IMR-90 (cell line): Measurements from ENCODE around the gene CEBPZ. TPM values are rescaled to one million over a fixed set of nuclear protein-coding genes. Genes with fewer than 3 reads are reported as not detected.
A peak's percentile ranks its signal among the peaks of the same experiment; 100 is the strongest.

Experiments used
- ATAC-seq: fragments of 200-7000 bp; cut with Tn5 transposase; 2 replicates; pipeline ENCODE4 v1.9.1; 2020; ENCODE audit warnings: low read depth, mild to moderate bottlenecking, moderate library complexity
- BruUV-seq: library from RNA; stranded (reverse); fragments of 400-500 nt; replicated peaks from 2 replicates; lab custom pipeline; 2021; lab: Mats Ljungman, UMichigan
- CTCF ChIA-PET: fragments of 300-600 bp; formaldehyde crosslinking; extraction: SDS; loops from one replicate; lab custom pipeline; 2021; ENCODE audit warnings: antibody characterized with exemption; lab: Yijun Ruan, JAX
- POLR2A ChIA-PET: fragments of 300-600 bp; sonication (Branson Sonifier 250); formaldehyde crosslinking; loops from one replicate; lab custom pipeline; 2022; ENCODE audit warnings: antibody characterized with exemption; ENCODE audit not compliant: unreplicated experiment; lab: Charles Lee
- DNase-seq: peaks from one replicate; pipeline ENCODE4 v3.0.0; 2013
- H2AFZ ChIP-seq: replicated peaks from 2 replicates; pipeline ENCODE3; 2013; ENCODE audit warnings: low read length, mild to moderate bottlenecking; ENCODE audit not compliant: poor library complexity
- H2AK5ac ChIP-seq: 2 replicates; pipeline ENCODE4 v1.6.1; 2013; ENCODE audit warnings: low read depth, low read length, inconsistent platforms
- H2AK9ac ChIP-seq: replicated peaks from 2 replicates; pipeline ENCODE3; 2013; ENCODE audit warnings: mild to moderate bottlenecking, low read depth, low read length, moderate library complexity; ENCODE audit not compliant: poor library complexity
- H2BK120ac ChIP-seq: 2 replicates; pipeline ENCODE4 v1.6.1; 2013; ENCODE audit warnings: low read depth, low read length, inconsistent platforms
- H2BK15ac ChIP-seq: 3 replicates; pipeline ENCODE4 v1.6.1; 2013; ENCODE audit warnings: low read depth, low read length, inconsistent platforms
- H2BK20ac ChIP-seq: 2 replicates; pipeline ENCODE4 v1.6.1; 2013; ENCODE audit warnings: low read depth, mild to moderate bottlenecking, inconsistent platforms, low read length, moderate library complexity
- H2BK5ac ChIP-seq: 2 replicates; pipeline ENCODE4 v1.6.1; 2013; ENCODE audit warnings: mild to moderate bottlenecking, low read depth, low read length, inconsistent platforms; ENCODE audit not compliant: poor library complexity, severe bottlenecking
- H3K14ac ChIP-seq: replicated peaks from 2 replicates; pipeline ENCODE4 v1.6.1; 2013; ENCODE audit warnings: low read depth, low read length, inconsistent platforms
- H3K18ac ChIP-seq: 2 replicates; pipeline ENCODE4 v1.6.1; 2013; ENCODE audit warnings: low read depth, low read length, control low read depth
- H3K23ac ChIP-seq: 2 replicates; pipeline ENCODE4 v1.6.1; 2013; ENCODE audit warnings: low read depth, low read length, inconsistent platforms
- H3K27ac ChIP-seq: 2 replicates; pipeline ENCODE4 v1.5.1; 2013; ENCODE audit warnings: mild to moderate bottlenecking, control low read depth, low read length; ENCODE audit not compliant: insufficient read depth
- H3K27me3 ChIP-seq: 2 replicates; pipeline ENCODE4 v1.6.1; 2013; ENCODE audit warnings: low read length; ENCODE audit not compliant: control insufficient read depth, insufficient read depth
- H3K36me3 ChIP-seq: 2 replicates; pipeline ENCODE4 v1.6.1; 2013; ENCODE audit warnings: low read length, mixed read lengths; ENCODE audit not compliant: control insufficient read depth, insufficient read depth
- H3K4ac ChIP-seq: 2 replicates; pipeline ENCODE4 v1.6.1; 2013; ENCODE audit warnings: low read depth, low read length, inconsistent platforms
- H3K4me1 ChIP-seq: 2 replicates; pipeline ENCODE4 v1.6.1; 2013; ENCODE audit warnings: low read length, mixed read lengths; ENCODE audit not compliant: control insufficient read depth, insufficient read depth
- H3K4me2 ChIP-seq: 2 replicates; pipeline ENCODE4 v1.6.1; 2013; ENCODE audit warnings: low read depth, mild to moderate bottlenecking, control low read depth, low read length, moderate library complexity
- H3K4me3 ChIP-seq: 2 replicates; pipeline ENCODE4 v1.5.1; 2013; ENCODE audit warnings: low read depth, mild to moderate bottlenecking, control low read depth, low read length, moderate library complexity; ENCODE audit not compliant: insufficient read depth
- H3K56ac ChIP-seq: 2 replicates; pipeline ENCODE4 v1.6.1; 2013; ENCODE audit warnings: low read length, inconsistent platforms; ENCODE audit not compliant: insufficient read depth; ENCODE audit errors: extremely low read depth
- H3K79me1 ChIP-seq, 2 experiments: 2 replicates each; pipeline ENCODE4 v1.6.1; 2013; ENCODE audit warnings: low read length in 2 of 2, inconsistent platforms in 1 of 2, low read depth in 1 of 2
- H3K9ac ChIP-seq: 2 replicates; pipeline ENCODE4 v1.6.1; 2013; ENCODE audit warnings: low read depth, low read length, control low read depth
- H3K9me1 ChIP-seq: 2 replicates; pipeline ENCODE4 v1.6.1; 2013; ENCODE audit warnings: low read length, inconsistent platforms; ENCODE audit not compliant: insufficient read depth
- H3K9me3 ChIP-seq: 2 replicates; pipeline ENCODE4 v1.6.1; 2013; ENCODE audit warnings: low read length; ENCODE audit not compliant: control insufficient read depth, insufficient read depth
- H4K20me1 ChIP-seq: 2 replicates; pipeline ENCODE4 v1.6.1; 2013; ENCODE audit warnings: low read length, inconsistent platforms; ENCODE audit not compliant: insufficient read depth
- H4K5ac ChIP-seq: 2 replicates; pipeline ENCODE4 v1.6.1; 2013; ENCODE audit warnings: mild to moderate bottlenecking, low read depth, low read length, control low read depth
- H4K8ac ChIP-seq, 2 experiments: 2 replicates each; pipeline ENCODE4 v1.6.1; 2013; ENCODE audit warnings: low read depth in 2 of 2, low read length in 2 of 2, control low read depth in 1 of 2, inconsistent platforms in 1 of 2
- H4K91ac ChIP-seq: 2 replicates; pipeline ENCODE4 v1.6.1; 2013; ENCODE audit warnings: low read depth, low read length, inconsistent platforms; ENCODE audit not compliant: insufficient read depth
- MAFK ChIP-seq: IDR thresholded peaks from 2 replicates; pipeline ENCODE4 v1.6.1; 2012; ENCODE audit warnings: low read depth, low read length, improper control_type of control experiment
- MXI1 ChIP-seq: IDR thresholded peaks from 2 replicates; pipeline ENCODE4 v1.6.1; 2012; ENCODE audit warnings: low read depth, mild to moderate bottlenecking, low read length, moderate library complexity, borderline replicate concordance
- NFE2L2 ChIP-seq: fragments of 150-350 bp; IDR thresholded peaks from 2 replicates; pipeline ENCODE4 v1.6.1; 2016; ENCODE audit warnings: low read depth, mild to moderate bottlenecking, low read length
- POLR2A ChIP-seq: IDR thresholded peaks from 2 replicates; pipeline ENCODE4 v1.6.1; 2012; ENCODE audit warnings: mild to moderate bottlenecking, low read depth, low read length
- RAD21 ChIP-seq: IDR thresholded peaks from 2 replicates; pipeline ENCODE4 v1.6.1; 2012; ENCODE audit warnings: low read length, improper control_type of control experiment
- WGBS, 2 experiments: methylation state at CpG; one replicate each; pipeline versions ENCODE4 v1.1.5 to v1.1.7; 2013; ENCODE audit warnings: missing lambda C conversion rate in 2 of 2; ENCODE audit not compliant: insufficient read length in 1 of 2; ENCODE audit errors: extremely low coverage in 2 of 2; 5-methylcytosine and 5-hydroxymethylcytosine counted together
- dilution Hi-C: fragments of 300-500 bp; cut with HindIII; formaldehyde crosslinking; loops from one replicate; pipeline ENCODE4 v1.14.3; 2018; ENCODE audit warnings: low sequenced_read_pairs; ENCODE audit not compliant: unreplicated experiment
- in situ Hi-C: fragments of 300-500 bp; cut with MboI; formaldehyde crosslinking; loops from 3 replicates; pipeline ENCODE4 v1.14.3; 2019; ENCODE audit warnings: low sequenced_read_pairs, inconsistent platforms, mixed read lengths
- intact Hi-C: fragments of 100-400 bp; cut with micrococcal nuclease; formaldehyde crosslinking; loops from 2 replicates; pipeline ENCODE4 v1.10.0; 2022
- polyA plus RNA-seq, 3 experiments: library from polyadenylated mRNA; depleted of rRNA; stranded (reverse); fragments of >200 nt; gene quantifications; 2 replicates each; pipeline ENCODE4 v1.2.3, GENCODE V29; 2012; ENCODE audit warnings: low replicate concordance in 1 of 3
- total RNA-seq: library from RNA; depleted of rRNA; stranded (reverse); fragments of >200 nt; gene quantifications from 2 replicates; pipeline ENCODE4 v1.2.3, GENCODE V29; 2012
- TF ChIP-seq, protein P1 (sequence below): conservative IDR thresholded peaks from 2 replicates; pipeline ENCODE4 v1.5.1; 2012; ENCODE audit warnings: mild to moderate bottlenecking, low read depth, low read length, improper control_type of control experiment
- TF ChIP-seq, protein P2 (sequence below): fragments of 150-350 bp; IDR thresholded peaks from 2 replicates; pipeline ENCODE4 v1.6.1; 2017; ENCODE audit warnings: mild to moderate bottlenecking, antibody characterized with exemption, low read length, low read depth

Gene CEBPZ
- total and polyA plus RNA-seq, 2 of the 4 experiments (the other 2 are of a cell fraction) = 9.4 to 33.3 TPM

GRCh38 chr2:37156071-37156856 is 75.1 kb downstream of the CEBPZ start:
- Histone ChIP-seq H2BK5ac (peak overlapping the region; percentile 58), H2BK120ac (no peak overlapping the region), H3K56ac (peak overlapping the region; percentile 40; the same call in 1 of the 2 replicates), H2AFZ (peak overlapping the region; percentile 88), H3K4ac (peak overlapping the region; percentile 57), H2BK15ac (no peak overlapping the region), H4K91ac (peak overlapping the region; percentile 35; the same call in 1 of the 2 replicates), H3K79me1 (peaks cover 13 to 36% of the 10 kb centered on the region in 2 experiments), H3K23ac (peak overlapping the region; percentile 35), H2BK20ac (no peak overlapping the region), H4K20me1 (no peaks in the 10 kb centered on the region), H3K4me1 (peaks cover 5% of the 10 kb centered on the region; the same call in 1 of the 2 replicates), H3K18ac (peak overlapping the region; percentile 2; the same call in 1 of the 2 replicates), H3K27me3 (no peaks in the 10 kb centered on the region), H3K9ac (peak overlapping the region; percentile 73), H3K9me1 (no peaks in the 10 kb centered on the region), H3K4me3 (peak overlapping the region; percentile 83), H4K5ac (peak overlapping the region; percentile 2; the same call in 1 of the 2 replicates), H4K8ac (peak overlapping the region; percentile 74 to 76; a peak in 3 of 4 replicates), H3K4me2 (peak overlapping the region; percentile 76), H2AK9ac (peak overlapping the region; percentile 82), H2AK5ac (peak overlapping the region; percentile 42), H3K36me3 (no peaks in the 10 kb centered on the region), H3K14ac (peak overlapping the region; percentile 70), H3K27ac (peak overlapping the region; percentile 69), H3K9me3 (no peaks in the 10 kb centered on the region)
- dilution Hi-C loops (no loop called here), intact Hi-C loops (loop anchor here (5.0 kb wide), 1 partner anchor 56 kb away; no protein-coding TSS in a partner anchor), in situ Hi-C loops (loop anchor here (25.0 kb wide), 1 partner anchor 731 kb away; no protein-coding TSS in a partner anchor)
- no peak for TF ChIP-seq MXI1
- TF ChIP-seq, protein P1, sequence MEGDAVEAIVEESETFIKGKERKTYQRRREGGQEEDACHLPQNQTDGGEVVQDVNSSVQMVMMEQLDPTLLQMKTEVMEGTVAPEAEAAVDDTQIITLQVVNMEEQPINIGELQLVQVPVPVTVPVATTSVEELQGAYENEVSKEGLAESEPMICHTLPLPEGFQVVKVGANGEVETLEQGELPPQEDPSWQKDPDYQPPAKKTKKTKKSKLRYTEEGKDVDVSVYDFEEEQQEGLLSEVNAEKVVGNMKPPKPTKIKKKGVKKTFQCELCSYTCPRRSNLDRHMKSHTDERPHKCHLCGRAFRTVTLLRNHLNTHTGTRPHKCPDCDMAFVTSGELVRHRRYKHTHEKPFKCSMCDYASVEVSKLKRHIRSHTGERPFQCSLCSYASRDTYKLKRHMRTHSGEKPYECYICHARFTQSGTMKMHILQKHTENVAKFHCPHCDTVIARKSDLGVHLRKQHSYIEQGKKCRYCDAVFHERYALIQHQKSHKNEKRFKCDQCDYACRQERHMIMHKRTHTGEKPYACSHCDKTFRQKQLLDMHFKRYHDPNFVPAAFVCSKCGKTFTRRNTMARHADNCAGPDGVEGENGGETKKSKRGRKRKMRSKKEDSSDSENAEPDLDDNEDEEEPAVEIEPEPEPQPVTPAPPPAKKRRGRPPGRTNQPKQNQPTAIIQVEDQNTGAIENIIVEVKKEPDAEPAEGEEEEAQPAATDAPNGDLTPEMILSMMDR = no peak
- TF ChIP-seq, protein P2, sequence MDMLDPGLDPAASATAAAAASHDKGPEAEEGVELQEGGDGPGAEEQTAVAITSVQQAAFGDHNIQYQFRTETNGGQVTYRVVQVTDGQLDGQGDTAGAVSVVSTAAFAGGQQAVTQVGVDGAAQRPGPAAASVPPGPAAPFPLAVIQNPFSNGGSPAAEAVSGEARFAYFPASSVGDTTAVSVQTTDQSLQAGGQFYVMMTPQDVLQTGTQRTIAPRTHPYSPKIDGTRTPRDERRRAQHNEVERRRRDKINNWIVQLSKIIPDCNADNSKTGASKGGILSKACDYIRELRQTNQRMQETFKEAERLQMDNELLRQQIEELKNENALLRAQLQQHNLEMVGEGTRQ = no peak
- TF ChIP-seq POLR2A = no peak
- no peak for TF ChIP-seq RAD21
- no peak for TF ChIP-seq MAFK
- no peak for TF ChIP-seq NFE2L2
- peak; percentile 42 for DNase-seq
- ATAC-seq = peak; percentile 68
- no TSS peak for BruUV-seq
- ChIA-PET POLR2A (no interaction called here), CTCF (no interaction called here)
- 2% methylated on average over 9 of the region's 27 CpGs; no CpG with 5 or more reads in 1 of the 2 experiments for WGBS, 2 experiments
